Vagina (tissue), 2 donors: Measurements from ENCODE around the gene MLYCD. TPM values are rescaled to one million over a fixed set of nuclear protein-coding genes. Genes with fewer than 3 reads are reported as not detected.

Experiments used
- DNase-seq, 2 donors: peaks; one replicate each; pipeline ENCODE4 v3.0.0-alpha.2; 2017; ENCODE audit errors: extremely low spot score in 2 of 2
- H3K27ac ChIP-seq: fragments of 200-600 bp; sonication (generic); one replicate; pipeline ENCODE4 v1.5.1; 2019
- H3K27me3 ChIP-seq: fragments of 200-600 bp; sonication (generic); one replicate; pipeline ENCODE4 v1.5.1; 2019
- H3K36me3 ChIP-seq, 2 donors: fragments of 200-600 bp; sonication (generic); one replicate each; pipeline ENCODE4 v1.5.1; 2017 to 2019
- H3K4me1 ChIP-seq: fragments of 200-600 bp; sonication (generic); one replicate; pipeline ENCODE4 v1.5.1; 2019
- H3K4me3 ChIP-seq, 2 donors: fragments of 200-600 bp; sonication (generic); 1 replicate in 1 of 2; 2 replicates in 1 of 2; pipeline ENCODE4 v1.5.1; 2016 to 2019
- H3K9me3 ChIP-seq: fragments of 200-600 bp; sonication (generic); one replicate; pipeline ENCODE4 v1.5.1; 2019
- CTCF ChIP-seq, 3 experiments: fragments of 450-650 bp in 2 of 3; fragments of 200-600 bp in 1 of 3; sonication (generic) in 1 of 3; IDR thresholded peaks; one replicate each; pipeline ENCODE4 v1.5.1; 2017 to 2019; ENCODE audit warnings: antibody characterized with exemption in 3 of 3, mild to moderate bottlenecking in 2 of 3, moderate library complexity in 2 of 3
- POLR2A ChIP-seq, 2 donors: fragments of 450-650 bp; IDR thresholded peaks; one replicate each; pipeline ENCODE4 v1.6.1; 2017; ENCODE audit warnings: antibody characterized with exemption in 2 of 2, mild to moderate bottlenecking in 2 of 2, moderate library complexity in 2 of 2
- POLR2AphosphoS5 ChIP-seq, 2 donors: sonication (generic); formaldehyde crosslinking; IDR thresholded peaks; one replicate each; pipeline ENCODE4 v1.9.0; 2017; ENCODE audit warnings: antibody characterized with exemption in 2 of 2, mild to moderate bottlenecking in 2 of 2, low read depth in 1 of 2; ENCODE audit not compliant: insufficient read depth in 1 of 2
- intact Hi-C: fragments of 100-400 bp; cut with DNase I; formaldehyde crosslinking; loops from one replicate; pipeline ENCODE4 v1.15.1; 2023
- total RNA-seq: library from RNA; depleted of rRNA; stranded (reverse); fragments of >200 nt; gene quantifications from one replicate; pipeline ENCODE4 v1.2.3, GENCODE V29; 2016

MLYCD gene
- total RNA-seq, 1 donor from 2014 or later = 8.8 TPM

- intact Hi-C loops = no loop called here
- TF ChIP-seq POLR2AphosphoS5 (IDR thresholded peaks at IDR 0.05; ENCODE audit: insufficient read depth in 1 of 2, low read depth in 1 of 2) (no peak), POLR2A (IDR thresholded peaks at IDR 0.05) (no peak), CTCF (IDR thresholded peaks at IDR 0.05) (no peak)
- Histone ChIP-seq H3K27me3 (no peaks in the 10 kb centered on the region), H3K27ac (no peak overlapping the region), H3K4me1 (no peaks in the 10 kb centered on the region), H3K4me3 (no peak overlapping the region), H3K9me3 (no peaks in the 10 kb centered on the region), H3K36me3 (no peaks in the 10 kb centered on the region)
- no peak for DNase-seq
These were observed 35.2 kb upstream of the MLYCD start for GRCh38 chr16:83863682-83864081.

- H3K27me3 ChIP-seq = no peaks in the 10 kb centered on the region
- no peak overlapping the region for H3K27ac ChIP-seq
- TF ChIP-seq POLR2AphosphoS5 (IDR thresholded peaks at IDR 0.05; ENCODE audit: insufficient read depth in 1 of 2, low read depth in 1 of 2) (no peak), CTCF (IDR thresholded peaks at IDR 0.05) (no peak), POLR2A (IDR thresholded peaks at IDR 0.05) (no peak)
- H3K4me1 ChIP-seq = no peaks in the 10 kb centered on the region
- no peak overlapping the region for H3K4me3 ChIP-seq
- intact Hi-C loops = loop anchor here (10.0 kb wide), 1 partner anchor 46 kb away; no protein-coding TSS in a partner anchor
- H3K9me3 ChIP-seq = no peaks in the 10 kb centered on the region
- H3K36me3 ChIP-seq = no peaks in the 10 kb centered on the region
- DNase-seq = peak in 1 of 2 donors; percentile 31
These were observed 28.1 kb upstream of the MLYCD start for GRCh38 chr16:83870830-83871229.

GRCh38 chr16:83878838-83879237 lies 20.1 kb upstream of the MLYCD start:
- Histone ChIP-seq H3K36me3 (no peaks in the 10 kb centered on the region), H3K4me3 (no peak overlapping the region), H3K4me1 (no peaks in the 10 kb centered on the region), H3K27me3 (no peaks in the 10 kb centered on the region), H3K27ac (no peak overlapping the region), H3K9me3 (no peaks in the 10 kb centered on the region)
- intact Hi-C loops = loop anchor here (10.0 kb wide), 1 partner anchor 54 kb away; no protein-coding TSS in a partner anchor
- DNase-seq = no peak
- TF ChIP-seq POLR2A (IDR thresholded peaks at IDR 0.05) (no peak), CTCF (IDR thresholded peaks at IDR 0.05) (peak in 2 of 3 experiments; percentile 24 to 42)

- H3K27ac ChIP-seq = no peak overlapping the region
- H3K27me3 ChIP-seq = no peaks in the 10 kb centered on the region
- H3K9me3 ChIP-seq = no peaks in the 10 kb centered on the region
- H3K36me3 ChIP-seq = no peaks in the 10 kb centered on the region
- intact Hi-C loops = no loop called here
- H3K4me3 ChIP-seq = no peak overlapping the region
- TF ChIP-seq POLR2A (IDR thresholded peaks at IDR 0.05) (no peak), CTCF (IDR thresholded peaks at IDR 0.05) (no peak), POLR2AphosphoS5 (IDR thresholded peaks at IDR 0.05; ENCODE audit: insufficient read depth in 1 of 2, low read depth in 1 of 2) (no peak)
- no peaks in the 10 kb centered on the region for H3K4me1 ChIP-seq
- DNase-seq = no peak
These were observed 16.6 kb upstream of the MLYCD start for GRCh38 chr16:83882163-83882885.

GRCh38 chr16:83886199-83886971 lies 12.5 kb upstream of the MLYCD start:
- intact Hi-C loops = no loop called here

More at GRCh38 chr16:83886199-83886971, 12.5 kb upstream of the MLYCD start:
- Histone ChIP-seq H3K36me3 (no peaks in the 10 kb centered on the region), H3K27me3 (no peaks in the 10 kb centered on the region), H3K4me3 (no peak overlapping the region), H3K27ac (no peak overlapping the region), H3K9me3 (no peaks in the 10 kb centered on the region), H3K4me1 (no peaks in the 10 kb centered on the region)
- no peak for TF ChIP-seq POLR2A (IDR thresholded peaks at IDR 0.05)
- no peak for TF ChIP-seq CTCF (IDR thresholded peaks at IDR 0.05)
- no peak for DNase-seq
